ENCODE measurements around the gene PRKAR1B.

DNA sequence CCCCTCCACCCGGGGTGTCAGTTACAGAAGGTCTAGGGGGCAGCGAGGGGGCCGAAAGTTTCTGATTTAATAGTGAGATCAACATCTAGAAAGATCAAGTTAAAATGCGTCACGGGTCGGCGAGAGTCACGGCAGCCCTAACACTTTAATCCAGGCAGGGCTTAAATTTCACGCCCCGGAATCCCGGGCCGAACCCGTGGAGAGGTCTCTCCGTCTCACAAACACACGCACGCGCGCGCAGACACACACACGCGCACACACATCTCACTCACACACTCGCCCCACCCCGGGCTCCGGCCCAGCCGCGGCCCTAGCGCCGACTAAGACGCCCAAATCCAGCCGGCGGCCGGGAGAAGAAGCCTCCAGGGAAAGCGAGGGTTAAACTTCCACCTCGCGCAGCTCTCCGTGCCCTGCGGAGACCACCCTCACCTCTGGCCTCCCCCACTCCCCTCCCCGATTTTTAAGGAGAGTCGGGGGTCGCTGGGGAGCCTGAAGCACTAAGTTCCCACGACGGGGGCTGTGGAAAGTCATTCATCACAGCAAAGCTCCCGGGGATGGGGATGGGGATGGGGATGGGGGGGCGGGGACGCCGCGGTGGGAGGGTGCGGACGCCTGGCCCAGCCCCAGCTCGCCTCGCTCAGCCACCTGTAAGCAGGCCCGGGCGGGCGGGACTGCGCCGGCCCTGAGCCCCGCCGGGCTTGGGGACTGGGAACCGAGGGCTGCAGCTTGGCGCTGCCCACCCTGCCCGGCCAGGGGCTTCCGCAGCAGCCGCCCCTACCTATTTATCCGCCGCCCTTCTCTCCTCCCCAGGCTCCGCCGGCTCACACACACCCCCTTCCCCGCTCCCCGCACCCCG, 209.1 kb downstream of the PRKAR1B start:
- TF ChIP-seq, protein P1, sequence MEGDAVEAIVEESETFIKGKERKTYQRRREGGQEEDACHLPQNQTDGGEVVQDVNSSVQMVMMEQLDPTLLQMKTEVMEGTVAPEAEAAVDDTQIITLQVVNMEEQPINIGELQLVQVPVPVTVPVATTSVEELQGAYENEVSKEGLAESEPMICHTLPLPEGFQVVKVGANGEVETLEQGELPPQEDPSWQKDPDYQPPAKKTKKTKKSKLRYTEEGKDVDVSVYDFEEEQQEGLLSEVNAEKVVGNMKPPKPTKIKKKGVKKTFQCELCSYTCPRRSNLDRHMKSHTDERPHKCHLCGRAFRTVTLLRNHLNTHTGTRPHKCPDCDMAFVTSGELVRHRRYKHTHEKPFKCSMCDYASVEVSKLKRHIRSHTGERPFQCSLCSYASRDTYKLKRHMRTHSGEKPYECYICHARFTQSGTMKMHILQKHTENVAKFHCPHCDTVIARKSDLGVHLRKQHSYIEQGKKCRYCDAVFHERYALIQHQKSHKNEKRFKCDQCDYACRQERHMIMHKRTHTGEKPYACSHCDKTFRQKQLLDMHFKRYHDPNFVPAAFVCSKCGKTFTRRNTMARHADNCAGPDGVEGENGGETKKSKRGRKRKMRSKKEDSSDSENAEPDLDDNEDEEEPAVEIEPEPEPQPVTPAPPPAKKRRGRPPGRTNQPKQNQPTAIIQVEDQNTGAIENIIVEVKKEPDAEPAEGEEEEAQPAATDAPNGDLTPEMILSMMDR (IDR thresholded peaks at IDR 0.05 in 4 of 5, conservative IDR thresholded peaks at IDR 0.05 in 1 of 5): no peak
- peak; percentile 50 to 57 for TF ChIP-seq POLR2A (IDR thresholded peaks at IDR 0.05)

All from gastrocnemius medialis (tissue), 4 donors.